NCI-H2196 treated with DMSO at 0.1 percent for 48 hours (cell line): ENCODE results near the gene TBL1Y.
"Not testable (repeated sequence)": the region's sequence is repeated elsewhere in the genome, so short reads cannot be mapped to it uniquely, and the experiment has no call there.

Source experiments
- DNase-seq: peaks from one replicate; lab custom pipeline; 2025; ENCODE audit not compliant: unreplicated experiment; lab: John Stamatoyannopoulos, UW

Gene TBL1Y

DNA sequence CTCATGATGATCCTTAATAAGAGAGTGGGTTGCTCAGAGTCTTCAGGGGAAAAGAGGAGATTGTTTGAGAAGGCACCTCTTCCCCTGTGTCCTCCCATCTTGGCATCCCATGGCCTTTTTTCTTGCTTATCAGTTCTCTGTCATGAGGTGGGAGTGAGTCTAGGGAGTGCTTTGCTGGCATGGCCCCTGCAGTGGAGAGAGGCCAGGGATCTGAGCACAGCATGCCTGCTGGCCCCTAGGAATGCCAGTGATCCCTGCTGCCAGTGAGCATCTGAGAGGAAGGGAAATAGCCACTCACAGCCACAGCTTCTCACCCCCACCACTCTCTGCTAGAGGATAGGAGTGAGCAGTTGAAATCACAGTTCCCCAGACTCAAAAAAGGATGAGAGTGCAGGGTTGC lies 168.2 kb downstream of the TBL1Y start:
- no peak for DNase-seq

DNA sequence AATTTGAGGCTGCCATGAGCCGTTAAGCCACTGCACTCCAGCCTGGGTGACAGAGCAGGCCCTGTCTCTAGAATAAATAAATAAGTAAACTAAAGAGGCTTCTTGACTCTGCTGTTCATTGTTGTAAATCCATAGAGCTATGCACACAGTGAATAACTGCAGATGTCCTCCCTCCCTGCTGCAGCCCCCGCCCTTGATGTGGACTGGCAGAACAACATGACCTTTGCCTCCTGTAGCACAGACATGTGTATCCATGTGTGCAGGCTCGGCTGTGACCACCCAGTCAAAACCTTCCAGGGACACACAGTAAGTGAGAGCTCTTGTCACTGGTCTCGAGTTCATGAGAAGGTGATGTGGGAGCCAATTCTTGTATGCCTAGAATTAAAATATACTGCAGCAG lies 170.1 kb downstream of the TBL1Y start:
- not testable (repeated sequence) for DNase-seq

- peak; percentile 1 for DNase-seq
These were observed 175.1 kb downstream of the TBL1Y start for GRCh38 chrY:7085606-7086005.

DNA sequence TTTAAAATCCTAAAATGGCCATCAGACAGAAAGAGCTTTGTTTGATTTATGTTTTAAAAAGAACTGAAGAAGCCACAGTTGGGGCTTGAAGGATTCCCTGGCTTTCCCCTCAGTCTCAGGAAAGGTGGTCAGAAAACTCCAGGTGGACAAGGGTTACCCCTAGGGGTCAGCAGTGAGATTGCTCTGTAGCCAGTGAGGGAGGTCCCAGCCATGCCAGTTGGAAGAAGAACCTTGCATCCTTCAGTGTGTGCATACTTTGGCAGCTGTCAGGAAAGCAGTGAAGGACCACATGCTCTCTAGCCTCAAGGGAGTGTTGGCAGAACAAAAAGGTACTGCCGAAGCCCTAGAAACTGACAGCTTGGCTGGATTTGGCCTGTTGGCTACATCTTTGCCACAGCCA lies 182.3 kb downstream of the TBL1Y start:
- no peak for DNase-seq

GRCh38 chrY:7094365-7094764 lies 183.9 kb downstream of the TBL1Y start:
- no peak for DNase-seq

GRCh38 chrY:7097021-7097420 lies 186.5 kb downstream of the TBL1Y start:
- DNase-seq = no peak

- DNase-seq = no peak
These were observed 189.2 kb downstream of the TBL1Y start for GRCh38 chrY:7099742-7100141.

DNA sequence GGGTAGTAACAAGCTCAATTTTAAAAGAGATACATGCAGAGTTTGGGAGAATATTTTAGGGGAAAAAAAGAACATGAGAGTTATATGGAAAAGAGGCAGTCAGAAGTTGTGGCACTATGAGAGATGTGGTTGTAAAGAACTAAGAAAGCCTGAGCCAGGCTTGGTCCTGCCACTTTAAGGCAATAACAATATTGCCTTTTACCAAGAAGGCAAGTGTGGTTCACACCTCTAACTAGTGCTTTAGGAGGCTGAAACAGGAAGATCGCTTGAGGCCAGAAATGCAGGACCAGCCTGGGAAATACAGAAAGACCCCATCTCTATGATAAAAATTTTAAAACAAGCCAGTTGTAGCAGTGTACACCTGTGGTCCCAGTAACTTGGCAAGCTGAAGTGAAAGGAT lies 192.2 kb downstream of the TBL1Y start:
- no peak for DNase-seq

- DNase-seq = no peak
These were observed 196.7 kb downstream of the TBL1Y start for GRCh38 chrY:7107179-7107578.

DNA sequence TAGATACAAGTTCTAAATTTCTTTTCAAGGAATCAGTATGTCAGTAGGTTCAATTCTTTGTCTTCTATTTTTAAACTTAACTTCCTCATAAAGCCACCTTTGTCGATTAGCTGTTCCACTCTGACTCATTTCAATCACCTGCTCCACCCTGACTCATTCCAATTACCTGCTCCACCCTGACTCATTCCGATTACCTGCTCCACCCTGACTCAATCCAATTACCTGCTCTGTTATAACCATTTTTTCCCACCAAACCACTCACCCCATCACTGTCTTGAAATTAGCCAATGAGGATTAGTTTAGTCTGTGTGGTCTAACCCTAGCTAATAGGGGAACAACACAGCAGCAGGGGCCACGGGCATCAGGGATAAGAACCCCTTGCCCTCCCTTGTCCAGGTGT lies 199.6 kb downstream of the TBL1Y start:
- no peak for DNase-seq

DNA sequence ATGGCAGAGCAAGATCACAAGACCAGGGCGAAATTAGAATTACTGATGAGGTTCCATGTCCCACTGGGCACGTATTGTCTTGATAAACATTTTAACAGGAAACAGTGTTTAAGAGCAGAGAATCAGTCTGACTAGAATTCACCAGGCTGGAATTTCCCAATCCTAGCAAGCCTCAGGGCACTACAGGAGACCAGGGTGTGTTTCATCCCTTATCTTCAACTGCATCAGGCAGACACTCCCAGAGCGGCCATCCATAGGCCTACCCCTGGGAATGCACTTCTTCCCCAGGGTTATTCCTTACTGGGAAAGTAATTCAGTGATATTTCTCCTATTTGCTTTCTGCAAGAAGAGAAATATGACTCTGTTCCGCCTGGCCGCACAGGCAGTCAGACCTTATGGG lies 205.4 kb downstream of the TBL1Y start:
- DNase-seq = no peak

GRCh38 chrY:7122202-7122601 lies 211.7 kb downstream of the TBL1Y start:
- DNase-seq = no peak

DNA sequence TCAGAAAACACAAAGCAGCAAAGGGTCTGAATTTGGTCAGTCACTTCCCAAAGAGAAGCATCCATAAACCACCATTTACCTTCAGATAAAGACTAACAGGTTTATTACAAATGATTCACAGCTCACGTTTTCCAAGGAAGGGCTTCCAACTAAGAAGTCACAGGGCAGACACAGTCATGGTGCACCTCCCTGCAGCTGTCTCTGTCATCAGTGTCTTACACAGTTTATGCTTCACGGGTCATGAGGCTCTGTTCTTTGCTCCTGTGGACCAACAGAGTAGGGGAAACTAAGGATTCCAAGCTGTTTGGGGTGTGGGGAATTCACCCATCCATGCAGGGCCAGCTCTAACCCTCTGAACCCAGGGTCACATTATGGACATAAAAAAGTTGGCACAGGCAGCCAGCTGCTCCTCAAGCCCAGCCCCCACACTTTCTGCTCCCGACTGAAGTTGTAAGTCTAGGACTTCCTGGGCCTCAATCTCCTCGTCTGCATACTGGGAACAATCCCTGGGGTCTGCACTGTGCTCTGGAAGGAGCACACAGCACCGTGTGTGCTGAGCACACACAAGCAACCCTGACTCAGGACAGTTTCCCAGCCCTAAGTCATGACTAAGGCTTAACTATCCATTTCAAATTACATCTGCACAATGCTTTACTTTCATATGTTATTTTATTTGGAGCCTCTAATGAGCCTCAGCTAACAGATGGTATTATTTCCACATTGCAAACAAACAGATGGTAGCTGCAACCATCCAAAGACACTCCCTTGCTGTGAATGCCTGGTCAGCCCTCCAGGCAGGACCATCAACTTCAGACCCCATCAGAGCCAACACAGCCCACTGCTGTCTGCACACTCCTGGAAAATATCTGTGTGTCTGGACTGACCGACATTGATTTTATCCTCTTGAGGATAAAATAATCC lies 214.9 kb downstream of the TBL1Y start:
- DNase-seq = no peak

DNA sequence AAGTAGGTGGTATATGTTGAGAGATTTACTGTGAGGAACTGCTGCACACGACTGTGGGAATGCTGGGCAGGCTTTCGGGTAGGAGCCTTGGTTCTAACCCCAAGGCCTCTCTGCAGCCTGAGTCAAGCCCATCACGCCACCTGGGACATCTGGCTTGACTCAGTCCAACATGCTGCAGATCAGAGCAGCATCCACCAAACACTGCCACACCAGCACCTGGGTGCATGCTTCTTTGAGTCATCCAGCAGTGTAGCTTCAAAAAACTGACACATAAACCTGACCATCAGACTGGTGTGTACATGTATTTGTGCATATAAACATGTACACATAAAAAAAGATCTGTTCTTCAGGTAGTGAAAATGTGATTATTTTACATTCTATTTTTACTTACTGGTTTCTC lies 217.7 kb downstream of the TBL1Y start:
- no peak for DNase-seq
